ENCODE results near the gene SURF2.
"Not testable (repeated sequence)": the region's sequence is repeated elsewhere in the genome, so short reads cannot be mapped to it uniquely, and the experiment has no call there.

Gene SURF2

DNA sequence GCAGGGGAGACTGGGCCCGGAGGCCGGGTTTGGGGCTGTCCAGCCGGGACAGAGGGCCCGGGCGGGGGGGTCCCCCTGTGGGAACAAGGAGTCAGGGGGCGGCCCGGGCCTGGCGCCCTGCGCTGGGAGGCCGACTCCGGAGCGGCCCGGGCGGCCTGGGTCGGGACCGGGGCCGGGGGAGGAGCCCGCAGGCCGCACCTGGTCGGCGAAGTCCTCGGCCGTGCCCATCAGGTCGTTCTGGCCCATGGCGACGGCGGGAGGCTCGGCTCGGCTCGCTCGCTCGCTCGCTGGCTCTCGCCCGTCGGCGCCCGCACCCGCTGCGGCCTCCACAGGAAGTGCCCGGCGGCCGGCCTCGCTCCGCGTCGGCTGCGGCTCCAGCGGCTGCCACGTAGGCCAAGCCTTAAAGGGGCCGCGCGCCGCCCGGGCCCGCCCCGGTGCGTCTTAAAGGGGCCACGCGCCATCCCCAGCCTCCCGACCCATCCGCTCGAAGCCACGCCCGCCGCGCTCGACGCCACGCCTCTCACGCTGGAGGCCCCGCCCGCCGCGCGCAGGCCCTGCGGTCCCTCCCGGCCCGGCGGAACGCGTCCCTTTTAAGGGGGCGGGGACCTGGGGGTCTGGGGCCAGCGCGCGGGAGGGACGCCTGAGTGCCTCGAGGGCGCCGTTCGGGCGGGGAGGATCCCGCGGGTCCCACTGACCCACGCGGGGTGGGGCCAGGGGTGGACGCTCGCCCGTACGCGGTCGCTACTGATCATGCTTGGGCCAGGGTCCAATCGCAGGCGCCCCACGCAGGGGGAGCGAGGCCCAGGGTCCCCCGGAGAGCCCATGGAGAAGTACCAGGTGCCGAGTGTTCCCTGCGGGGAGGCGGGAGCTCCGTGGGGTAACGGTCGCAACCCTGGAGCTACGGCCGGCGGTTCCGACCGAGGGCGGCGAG is 19.6 kb downstream of the SURF2 start, which contains the start of the genes STKLD1 and SURF4:
TSS of gene STKLD1 (plus strand) at position 643 of the 931 bp plus-strand sequence. CDS start at position 751, 108 bp downstream.
TSS of gene SURF4 (minus strand) at position 337 of the 931 bp plus-strand sequence. CDS start at position 246, 91 bp downstream.
- in situ Hi-C loops (cut with MboI; ENCODE audit: low sequenced_read_pairs): no loop called here

DNA sequence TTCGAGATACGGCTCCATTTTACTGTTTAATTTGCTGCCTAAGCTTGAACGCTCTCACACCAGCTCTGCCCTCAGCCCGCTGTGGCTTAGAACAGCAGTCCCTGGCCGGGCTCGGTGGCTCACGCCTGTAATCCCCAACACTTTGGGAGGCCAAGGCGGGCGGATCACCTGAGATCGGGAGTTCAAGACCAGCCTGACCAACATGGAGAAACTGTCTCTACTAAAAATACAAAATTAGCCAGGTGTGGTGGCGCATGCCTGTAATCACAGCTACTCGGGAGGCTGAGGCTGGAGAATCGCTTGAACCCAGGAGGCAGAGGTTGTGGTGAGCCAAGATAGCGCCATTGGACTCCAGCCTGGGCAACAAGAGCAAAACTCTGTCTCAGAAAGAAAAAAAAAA is 20.9 kb downstream of the SURF2 start:
- in situ Hi-C loops (cut with MboI; ENCODE audit: low sequenced_read_pairs): not testable (repeated sequence)

DNA sequence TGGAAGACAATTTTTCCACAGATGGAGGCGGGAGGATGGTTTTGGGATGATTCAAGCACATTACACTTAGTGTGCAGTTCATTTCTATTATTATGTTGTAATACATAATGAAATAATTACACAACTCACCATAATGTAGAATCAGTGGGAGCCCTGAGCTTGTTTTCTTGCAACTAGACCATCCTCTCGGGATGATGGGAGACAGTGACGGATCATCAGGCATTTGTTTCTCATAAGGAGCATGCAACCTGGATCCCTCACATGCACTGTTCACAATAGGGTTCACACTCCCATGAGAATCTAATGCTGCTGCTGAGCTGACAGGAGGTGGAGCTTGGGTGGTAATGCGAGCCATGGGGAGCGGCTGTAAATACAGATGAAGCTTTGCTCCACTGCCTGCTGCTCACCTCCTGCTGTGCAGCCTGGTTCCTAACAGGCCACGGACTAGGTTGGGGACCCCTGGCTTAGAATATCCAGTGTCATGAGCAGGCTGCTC is 21.4 kb downstream of the SURF2 start:
- in situ Hi-C loops (cut with MboI; ENCODE audit: low sequenced_read_pairs): no loop called here

DNA sequence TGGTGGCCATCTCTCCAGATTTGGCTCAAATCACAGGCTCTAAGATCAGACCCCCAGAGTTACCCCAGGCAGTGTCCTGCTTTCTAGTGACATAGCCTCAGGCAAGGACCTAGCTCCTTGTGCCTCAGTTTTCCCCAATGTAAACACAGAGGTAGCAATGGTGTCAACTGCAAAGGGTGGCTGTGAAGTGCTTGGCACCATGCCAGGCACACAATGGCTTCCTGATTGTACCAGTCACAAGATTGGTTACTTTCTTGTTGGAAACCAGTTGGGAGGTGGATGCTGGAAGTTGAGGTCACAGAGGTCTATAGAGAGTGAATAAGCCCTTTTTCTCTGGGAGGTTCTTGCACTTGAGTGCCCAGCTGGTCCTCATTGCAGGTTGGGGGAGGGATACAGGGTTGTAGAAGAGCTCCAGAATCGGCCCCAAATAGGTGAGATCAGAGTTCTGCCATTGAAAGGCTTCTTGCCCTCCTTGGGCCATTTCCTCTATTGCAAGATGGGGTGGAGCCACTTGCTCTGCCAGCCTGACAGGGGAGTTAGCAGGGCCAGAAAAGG is 22.1 kb downstream of the SURF2 start:
- in situ Hi-C loops (cut with MboI; ENCODE audit: low sequenced_read_pairs): no loop called here

DNA sequence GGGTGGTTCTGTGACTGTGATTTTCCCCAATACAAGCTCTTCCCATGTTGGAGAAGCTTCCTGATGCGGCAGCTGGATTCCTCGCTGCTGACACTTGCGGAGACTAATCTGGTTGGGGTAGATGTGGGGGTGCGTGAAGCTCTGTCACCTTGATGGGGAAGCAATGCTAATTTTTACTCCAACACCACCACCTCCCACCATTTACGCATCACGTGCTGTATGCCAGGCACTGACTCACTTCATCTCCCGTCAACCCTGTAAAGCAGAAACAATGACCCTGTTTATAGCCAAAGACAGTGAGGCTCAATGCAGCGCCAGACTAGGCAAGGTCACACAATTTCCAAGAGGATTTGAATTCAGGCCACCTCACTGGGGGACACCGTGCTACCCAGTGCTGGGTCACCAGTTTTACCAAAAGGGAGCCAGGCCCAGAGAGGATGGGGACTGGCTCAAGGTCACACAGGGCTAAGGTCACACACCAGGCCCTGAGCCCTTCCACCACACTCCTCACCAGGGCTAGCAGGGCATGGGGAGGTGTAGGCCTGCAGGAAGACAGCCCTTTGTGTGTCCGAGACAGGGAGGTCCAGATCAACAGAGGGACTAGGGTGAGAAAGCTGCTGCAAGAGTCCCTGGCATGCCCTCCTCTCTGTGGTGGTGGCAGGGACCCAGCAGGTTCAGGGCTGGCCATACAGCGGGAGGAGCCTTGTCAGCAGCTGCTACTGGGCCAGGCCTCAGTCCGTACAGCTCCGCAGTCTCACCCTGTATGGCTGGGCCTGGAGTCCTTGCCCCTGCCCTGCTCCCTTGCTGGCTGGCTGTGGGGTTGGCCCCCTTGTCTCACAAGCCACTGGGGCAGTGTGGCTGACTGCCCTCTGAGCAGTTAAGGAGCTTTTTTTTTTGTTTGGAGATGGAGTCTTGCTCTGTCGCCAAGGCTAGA is 23.1 kb downstream of the SURF2 start:
- in situ Hi-C loops (cut with MboI; ENCODE audit: low sequenced_read_pairs): no loop called here

DNA sequence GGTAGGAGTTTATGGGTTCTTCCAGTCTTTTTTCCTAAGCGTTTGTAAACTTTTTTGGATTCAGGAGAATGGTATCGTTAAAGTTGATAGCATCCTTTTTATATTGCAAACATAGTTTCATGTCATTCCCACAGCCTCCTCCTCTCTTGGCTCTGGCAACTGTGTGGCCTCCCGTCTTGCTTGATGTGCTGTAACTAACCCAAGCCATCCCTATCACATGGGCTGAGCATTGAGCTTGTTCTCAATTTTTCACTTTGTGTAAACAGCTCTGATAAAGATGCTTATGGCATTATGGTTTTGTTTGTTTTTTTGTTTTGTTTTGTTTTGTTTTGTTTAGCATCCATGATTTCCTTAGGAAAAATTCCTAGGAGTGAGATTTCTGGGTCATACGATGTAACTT is 24.4 kb downstream of the SURF2 start:
- in situ Hi-C loops (cut with MboI; ENCODE audit: low sequenced_read_pairs): no loop called here

DNA sequence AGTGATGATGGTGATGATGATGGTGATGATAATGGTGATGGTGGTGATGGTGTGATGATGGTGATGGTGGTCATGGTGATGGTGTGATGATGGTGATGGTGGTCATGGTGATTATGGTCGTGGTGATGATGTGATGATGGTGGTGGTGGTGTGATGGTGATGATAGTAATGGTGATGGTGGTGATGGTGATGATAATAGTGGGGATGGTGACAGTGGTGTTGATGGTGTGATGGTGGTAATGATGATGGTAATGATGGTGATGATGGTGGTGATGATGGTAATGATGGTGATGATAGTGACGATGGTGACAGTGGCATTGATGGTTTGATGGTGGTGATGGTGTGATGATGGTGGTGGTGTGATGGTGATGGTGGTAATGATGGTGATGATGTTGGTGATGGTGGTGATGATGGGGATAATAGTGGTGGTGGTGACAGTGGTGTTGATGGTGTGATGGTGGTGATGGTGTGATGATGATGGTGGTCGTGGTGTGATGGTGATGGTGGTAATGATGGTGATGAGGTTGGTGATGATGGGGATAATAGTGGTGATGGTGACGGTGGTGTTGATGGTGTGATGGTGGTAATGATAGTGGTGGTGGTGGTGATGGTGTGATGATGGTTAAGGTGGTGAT is 26.3 kb downstream of the SURF2 start:
- in situ Hi-C loops (cut with MboI; ENCODE audit: low sequenced_read_pairs): no loop called here

DNA sequence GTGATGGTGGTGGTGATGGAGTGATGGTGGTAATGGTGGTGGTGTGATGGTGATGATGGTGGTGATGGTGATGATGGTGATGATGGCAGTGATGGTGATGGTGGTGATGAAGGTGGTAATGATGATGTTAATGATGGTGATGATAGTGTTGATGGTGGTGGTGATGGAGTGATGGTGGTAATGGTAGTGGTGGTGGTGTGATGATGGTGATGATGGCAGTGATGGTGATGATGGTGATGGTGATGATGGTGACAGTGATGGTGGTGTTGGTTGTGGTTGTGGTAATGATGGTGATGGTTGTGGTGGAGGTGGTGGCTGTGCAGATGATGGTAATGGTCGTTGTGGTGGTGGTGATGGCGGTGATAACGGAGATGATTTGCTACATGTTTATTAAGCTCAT is 27.1 kb downstream of the SURF2 start:
- in situ Hi-C loops (cut with MboI; ENCODE audit: low sequenced_read_pairs): no loop called here

DNA sequence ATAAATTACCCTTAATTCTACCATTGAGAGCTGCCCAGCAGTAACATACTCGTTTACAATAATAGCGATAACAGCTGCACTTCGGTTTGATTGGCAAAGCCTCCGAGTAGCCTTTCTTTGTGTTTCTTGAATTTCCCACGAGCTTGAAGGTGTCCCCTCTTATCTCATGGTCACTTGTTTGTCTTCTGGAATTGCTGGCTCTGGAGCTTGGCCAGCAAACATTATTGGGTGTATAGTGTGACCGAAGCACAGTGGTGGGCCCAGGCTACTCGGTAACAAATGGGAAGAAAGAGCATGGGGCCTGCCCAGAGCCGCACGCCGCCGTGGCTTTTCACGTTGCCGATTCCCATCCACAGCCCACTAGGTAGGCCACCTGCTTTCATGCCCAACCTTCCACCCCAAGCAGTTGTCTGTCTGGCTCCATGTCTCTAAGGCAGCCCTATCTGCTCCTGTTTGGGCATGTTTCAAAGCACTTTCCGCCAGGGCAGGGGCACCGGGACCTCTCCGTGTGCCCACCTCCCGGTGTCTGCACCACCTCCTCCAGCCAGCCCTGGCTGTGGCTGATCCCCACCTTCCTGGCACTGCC is 28.5 kb downstream of the SURF2 start:
- in situ Hi-C loops (cut with MboI; ENCODE audit: low sequenced_read_pairs): no loop called here

DNA sequence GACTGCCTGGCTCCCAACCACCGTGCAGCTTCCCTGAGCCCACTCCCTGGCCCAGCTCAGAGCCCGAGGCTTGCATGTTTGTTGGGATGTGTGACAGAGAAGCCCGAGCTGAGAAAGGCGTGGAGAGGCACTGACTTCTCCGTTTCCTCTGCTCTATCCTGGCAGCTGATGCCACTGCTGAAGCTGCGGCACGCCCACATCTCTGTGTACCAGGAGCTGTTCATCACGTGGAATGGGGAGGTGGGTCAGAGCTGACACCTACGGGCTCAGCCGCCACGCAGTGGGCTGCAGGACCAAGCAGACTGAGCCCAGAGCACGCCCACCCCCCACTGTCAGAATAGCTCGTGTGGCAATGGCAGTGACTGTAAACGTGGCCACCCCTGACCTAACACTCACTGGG is 29.1 kb downstream of the SURF2 start:
- in situ Hi-C loops (cut with MboI; ENCODE audit: low sequenced_read_pairs): no loop called here

DNA sequence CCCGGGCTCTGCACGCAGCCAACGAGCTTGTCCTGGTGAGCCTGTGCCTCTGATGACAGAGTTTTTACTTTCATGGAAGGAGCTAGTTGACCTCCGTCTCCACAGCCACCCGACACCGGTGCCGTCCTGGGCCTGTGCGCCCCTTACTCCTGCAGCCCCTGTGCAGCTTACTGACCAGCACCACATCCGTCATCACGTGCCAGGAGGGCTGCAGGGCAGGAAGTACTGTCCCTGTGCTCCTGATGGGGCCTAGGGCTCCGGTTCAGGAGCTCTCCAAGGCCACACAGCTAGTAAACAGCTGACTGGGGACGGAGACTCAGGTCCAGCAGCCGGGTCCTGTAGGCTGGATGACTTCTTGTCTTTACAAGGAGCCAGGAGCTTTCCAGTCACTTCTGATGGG is 30.0 kb downstream of the SURF2 start:
- in situ Hi-C loops (cut with MboI; ENCODE audit: low sequenced_read_pairs): no loop called here

DNA sequence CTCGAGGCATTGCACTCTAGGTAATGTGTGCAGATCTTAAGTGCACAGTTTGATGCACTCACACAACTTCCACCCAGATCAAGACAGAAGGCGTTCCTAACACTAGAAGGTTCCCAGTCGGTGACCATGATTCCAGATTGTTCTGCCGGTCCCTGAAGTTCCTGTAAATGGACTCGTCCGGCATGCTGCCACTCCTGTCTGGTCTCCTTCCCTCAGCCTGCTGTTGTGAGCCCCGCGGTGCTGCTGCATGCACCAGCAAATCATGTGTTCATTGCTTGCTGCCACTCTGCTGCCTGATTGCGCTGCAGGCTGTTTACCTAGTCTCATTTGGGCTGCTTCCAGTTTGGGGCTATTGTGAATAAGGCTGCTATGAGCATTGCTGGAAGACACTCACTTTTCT is 31.3 kb downstream of the SURF2 start:
- in situ Hi-C loops (cut with MboI; ENCODE audit: low sequenced_read_pairs): no loop called here

DNA sequence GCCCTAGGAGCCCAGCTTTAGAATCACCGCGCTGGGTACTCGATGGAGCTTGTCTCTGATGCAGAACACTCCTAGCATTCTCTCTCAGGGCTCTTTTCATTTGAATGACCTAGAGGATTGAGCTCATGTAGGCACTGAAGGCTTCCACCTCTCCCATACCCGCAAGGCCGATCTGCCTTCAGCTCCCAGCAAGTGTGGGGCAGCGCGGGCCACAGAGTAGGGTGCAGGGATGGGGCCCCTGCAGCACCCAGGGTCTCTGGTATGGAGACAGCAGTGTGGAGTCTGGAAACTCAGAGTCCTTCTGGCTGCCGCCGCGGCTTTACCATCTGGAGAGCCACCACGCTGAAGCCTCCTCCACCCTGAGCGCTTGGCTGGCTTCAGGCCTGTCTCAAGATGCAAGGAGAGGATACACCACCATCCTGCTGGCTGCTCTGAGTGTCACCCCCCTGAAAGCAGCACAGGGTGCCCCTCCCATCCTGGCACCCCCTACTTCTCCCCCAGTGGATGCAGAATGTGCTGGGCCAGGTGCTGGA is 32.7 kb downstream of the SURF2 start:
- in situ Hi-C loops (cut with MboI; ENCODE audit: low sequenced_read_pairs): no loop called here

DNA sequence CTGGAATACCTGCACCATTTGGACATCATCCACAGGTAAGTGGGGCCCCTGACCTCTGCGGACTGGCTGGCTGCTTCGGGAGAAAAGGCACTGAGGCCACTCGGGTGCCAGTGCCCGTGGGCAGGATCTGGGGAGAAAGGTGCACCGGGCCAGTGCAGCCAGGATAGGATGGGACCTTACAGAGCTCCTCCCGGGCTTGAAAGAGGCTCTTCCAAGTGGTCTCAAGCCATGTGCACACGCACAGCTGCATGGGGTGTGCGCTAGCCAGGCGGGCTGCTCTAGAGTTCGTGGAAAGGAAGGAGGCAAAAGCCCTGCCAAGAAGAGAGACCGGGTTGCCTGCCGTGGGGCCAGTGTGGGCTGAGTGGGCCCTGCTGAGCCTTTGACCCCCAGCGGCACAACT is 33.2 kb downstream of the SURF2 start:
- in situ Hi-C loops (cut with MboI; ENCODE audit: low sequenced_read_pairs): no loop called here

DNA sequence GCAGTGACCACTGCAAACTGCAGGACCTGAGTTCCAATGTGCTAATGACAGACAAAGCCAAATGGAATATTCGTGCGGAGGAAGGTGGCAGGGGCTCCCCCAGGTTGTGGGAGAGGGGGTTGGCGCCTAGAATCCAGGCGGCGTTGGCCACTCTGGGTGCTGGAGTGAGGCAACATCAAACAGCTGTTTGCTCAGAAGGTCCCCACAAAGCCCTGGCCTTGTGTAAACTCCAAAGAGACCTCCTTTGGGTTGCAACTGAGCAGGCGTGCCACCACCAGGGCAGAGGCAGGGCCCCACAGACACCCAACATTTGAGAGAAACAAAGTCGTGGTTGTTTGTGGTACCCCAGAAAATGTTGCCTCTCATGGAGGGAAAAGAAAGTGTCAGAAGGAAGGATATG is 34.4 kb downstream of the SURF2 start:
- in situ Hi-C loops (cut with MboI; ENCODE audit: low sequenced_read_pairs): no loop called here

DNA sequence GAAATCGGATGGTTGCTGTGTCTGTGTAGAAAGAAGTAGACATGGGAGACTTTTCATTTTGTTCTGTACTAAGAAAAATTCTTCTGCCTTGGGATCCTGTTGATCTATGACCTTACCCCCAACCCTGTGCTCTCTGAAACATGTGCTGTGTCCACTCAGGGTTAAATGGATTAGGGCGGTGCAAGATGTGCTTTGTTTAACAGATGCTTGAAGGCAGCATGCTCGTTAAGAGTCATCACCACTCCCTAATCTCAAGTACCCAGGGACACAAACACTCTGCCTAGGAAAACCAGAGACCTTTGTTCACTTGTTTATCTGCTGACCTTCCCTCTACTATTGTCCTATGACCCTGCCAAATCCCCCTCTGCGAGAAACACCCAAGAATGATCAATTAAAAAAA is 35.1 kb downstream of the SURF2 start:
- in situ Hi-C loops (cut with MboI; ENCODE audit: low sequenced_read_pairs): not testable (repeated sequence)

DNA sequence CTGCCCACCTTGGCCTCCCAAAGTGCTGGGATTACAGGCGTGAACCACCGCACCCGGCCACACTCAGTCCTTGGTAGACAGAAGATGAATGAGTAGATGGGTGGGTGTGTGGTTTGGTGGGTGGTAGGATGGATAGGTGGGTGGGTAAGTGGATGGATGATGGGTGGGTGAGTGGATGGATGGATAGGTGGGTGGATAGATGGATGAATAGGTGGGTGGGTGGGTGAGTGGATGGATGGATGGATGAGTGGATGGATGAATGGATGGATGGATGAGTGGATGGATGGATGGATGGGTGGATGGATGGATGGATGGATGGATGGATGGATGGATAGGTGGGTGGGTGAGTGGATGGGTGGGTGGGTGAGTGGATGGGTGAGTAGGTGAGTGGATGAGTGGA is 36.0 kb downstream of the SURF2 start:
- in situ Hi-C loops (cut with MboI; ENCODE audit: low sequenced_read_pairs): not testable (repeated sequence)

DNA sequence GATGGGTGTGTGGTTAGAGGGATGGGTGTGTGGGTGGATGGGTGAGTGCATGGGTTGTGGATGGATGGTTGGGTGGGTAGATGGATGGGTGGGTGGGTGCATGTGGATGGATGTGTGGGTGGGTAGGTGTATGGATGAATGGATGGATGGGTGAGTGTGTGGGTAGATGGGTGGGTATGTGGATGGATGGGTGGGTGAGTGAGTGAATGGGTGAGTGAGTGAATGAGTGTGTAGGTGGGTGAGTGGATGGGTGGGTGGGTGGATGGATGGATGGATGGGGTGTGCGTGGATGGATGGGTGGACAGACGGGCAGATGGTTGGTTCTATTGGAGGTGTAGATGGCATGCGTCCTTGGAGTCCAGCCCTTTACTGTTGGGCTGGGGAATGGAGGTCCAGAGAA is 37.0 kb downstream of the SURF2 start:
- in situ Hi-C loops (cut with MboI; ENCODE audit: low sequenced_read_pairs): no loop called here

DNA sequence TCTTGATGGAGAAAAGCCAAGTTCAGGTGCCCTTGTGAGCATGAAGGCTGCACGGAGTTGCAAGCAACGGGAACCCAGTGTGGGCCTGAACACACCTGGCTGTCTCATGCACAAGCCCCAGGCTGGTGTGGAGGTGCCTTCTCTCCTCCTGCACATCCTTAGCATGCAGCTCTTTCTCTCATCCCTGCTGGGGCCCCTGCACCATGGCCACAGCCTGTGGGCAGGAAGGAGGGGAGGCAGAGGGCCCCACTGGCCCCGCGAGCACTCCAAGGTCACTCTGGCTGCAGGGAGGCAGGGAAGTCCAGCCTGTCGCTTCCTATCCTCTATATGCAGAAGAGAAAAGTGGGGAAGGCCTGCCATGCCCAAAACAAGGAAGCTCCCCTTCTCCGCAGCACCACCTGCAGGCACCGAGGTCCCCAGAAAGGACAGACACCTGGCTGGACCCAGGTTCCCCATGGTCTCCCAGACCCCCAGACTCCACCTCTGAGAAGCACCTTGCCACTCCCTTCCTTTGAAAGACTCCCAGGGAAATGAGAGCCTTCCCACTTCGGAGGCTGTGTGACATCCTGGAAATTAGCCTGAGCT is 38.4 kb downstream of the SURF2 start:
- in situ Hi-C loops (cut with MboI; ENCODE audit: low sequenced_read_pairs): no loop called here

DNA sequence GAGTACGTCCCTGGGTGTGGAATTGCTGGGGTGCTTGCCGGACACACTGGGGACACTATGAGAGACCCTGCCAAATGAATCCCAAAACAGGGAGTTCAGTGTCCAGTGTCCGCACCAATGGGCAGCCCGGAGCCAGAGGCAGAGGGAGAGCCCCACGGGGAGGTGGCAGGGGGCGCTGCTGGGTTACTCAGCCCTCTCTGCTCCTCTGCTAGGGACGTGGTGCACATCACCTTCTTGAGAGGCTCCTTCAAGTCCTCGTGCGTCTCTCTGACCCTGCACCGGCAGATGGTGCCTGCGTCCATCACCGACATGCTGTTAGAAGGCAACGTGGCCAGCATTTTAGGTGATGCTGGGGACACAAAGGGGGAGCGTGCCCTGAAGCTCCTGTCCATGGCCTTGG is 40.6 kb downstream of the SURF2 start:
- in situ Hi-C loops (cut with MboI; ENCODE audit: low sequenced_read_pairs): no loop called here

All from HL-60/S4 (cell line).